Ammon's horn (tissue), 1 donor: ENCODE data around the gene D2HGDH.
"Not testable (repeated sequence)": the region's sequence is repeated elsewhere in the genome, so short reads cannot be mapped to it uniquely, and the experiment has no call there.

Source experiments
- DNase-seq: peaks from one replicate; pipeline ENCODE4 v3.0.0-alpha.2; 2016; ENCODE audit warnings: low spot score

D2HGDH gene

GRCh38 chr2:241768850-241769249 lies 34.4 kb downstream of the D2HGDH start:
- DNase-seq: no peak

GRCh38 chr2:241769819-241770184 lies 35.4 kb downstream of the D2HGDH start:
- DNase-seq: no peak

- DNase-seq: no peak
Observed at GRCh38 chr2:241770185-241770935, 35.9 kb downstream of the D2HGDH start.

GRCh38 chr2:241770936-241771285 lies 36.5 kb downstream of the D2HGDH start:
- DNase-seq: no peak

GRCh38 chr2:241771286-241772062 lies 37.0 kb downstream of the D2HGDH start:
- DNase-seq: no peak

- no peak for DNase-seq
Observed at GRCh38 chr2:241772063-241772499, 37.7 kb downstream of the D2HGDH start.

- no peak for DNase-seq
Observed at GRCh38 chr2:241773511-241774418, 39.3 kb downstream of the D2HGDH start.

GRCh38 chr2:241774419-241775222 lies 40.2 kb downstream of the D2HGDH start:
- no peak for DNase-seq

GRCh38 chr2:241775223-241776177 lies 41.1 kb downstream of the D2HGDH start:
- no peak for DNase-seq

GRCh38 chr2:241776336-241777169 lies 42.1 kb downstream of the D2HGDH start, which contains the start of gene GAL3ST2:
TSS of gene GAL3ST2 (plus strand) at chr2:241776822. CDS start at chr2:241776956, 134 bp downstream.
- DNase-seq: no peak

- no peak for DNase-seq
Observed at GRCh38 chr2:241777170-241777685, 42.8 kb downstream of the D2HGDH start.

GRCh38 chr2:241777686-241778627 lies 43.5 kb downstream of the D2HGDH start:
- DNase-seq: no peak

- DNase-seq: no peak
Observed at GRCh38 chr2:241780939-241781569, 46.6 kb downstream of the D2HGDH start.

GRCh38 chr2:241782053-241782452 lies 47.6 kb downstream of the D2HGDH start:
- not testable (repeated sequence) for DNase-seq

- no peak for DNase-seq
Observed at GRCh38 chr2:241788135-241788534, 53.7 kb downstream of the D2HGDH start.

GRCh38 chr2:241788572-241788971 lies 54.1 kb downstream of the D2HGDH start:
- no peak for DNase-seq

GRCh38 chr2:241791385-241791784 lies 57.0 kb downstream of the D2HGDH start:
- not testable (repeated sequence) for DNase-seq
